GM12878 (cell line): ENCODE data around the gene PRTFDC1. TPM values are rescaled to one million over a fixed set of nuclear protein-coding genes. Genes with fewer than 3 reads are reported as not detected.

Experiments used
- ATAC-seq: fragments of 200-7000 bp; cut with Tn5 transposase; 3 replicates; pipeline ENCODE4 v1.9.1; 2020; ENCODE audit warnings: mild to moderate bottlenecking, moderate library complexity
- BruUV-seq: library from RNA; stranded (reverse); fragments of 400-500 nt; replicated peaks from 2 replicates; lab custom pipeline; 2021; lab: Mats Ljungman, UMichigan
- CTCF ChIA-PET: fragments of 300-600 bp; sonication (Branson Sonifier 250); formaldehyde crosslinking; extraction: SDS; loops from one replicate; lab custom pipeline; 2021; ENCODE audit warnings: inconsistent platforms; lab: Yijun Ruan, JAX
- POLR2A ChIA-PET: fragments of 350-600 bp; formaldehyde crosslinking; extraction: SDS; loops from one replicate; lab custom pipeline; 2021; ENCODE audit warnings: inconsistent platforms; lab: Charles Lee
- RAD21 ChIA-PET: fragments of 300-600 bp; sonication (Branson Sonifier 250); formaldehyde crosslinking; loops from one replicate; lab custom pipeline; 2023; ENCODE audit warnings: antibody characterized with exemption; ENCODE audit not compliant: unreplicated experiment; lab: Charles Lee
- SMC1A ChIA-PET: fragments of 300-600 bp; sonication (Branson Sonifier 250); formaldehyde crosslinking; loops from one replicate; lab custom pipeline; 2023; ENCODE audit not compliant: unreplicated experiment, uncharacterized antibody; lab: Charles Lee
- DNase-seq: peaks from one replicate; pipeline ENCODE4 v3.0.0-alpha.2; 2011; ENCODE audit warnings: low read depth, low spot score
- FAIRE-seq: peaks from 3 replicates; lab custom pipeline; 2011; peaks lifted over from hg19 to GRCh38; lab: Jason Lieb, UNC
- H2AFZ ChIP-seq: 2 replicates; pipeline ENCODE4 v1.6.0; 2011; ENCODE audit warnings: low read depth, low read length, control low read depth; ENCODE audit not compliant: control insufficient read depth
- H3K27ac ChIP-seq: 2 replicates; pipeline ENCODE4 v1.5.1; 2011; ENCODE audit warnings: control low read depth; ENCODE audit not compliant: control insufficient read depth, insufficient read depth
- H3K27me3 ChIP-seq, 2 experiments: replicated peaks in 1 of 2; 2 replicates each; pipeline versions ENCODE4 v1.6.0 to v1.6.1; 2011; ENCODE audit warnings: low read length in 1 of 2; ENCODE audit not compliant: control insufficient read depth in 2 of 2, insufficient read depth in 2 of 2
- H3K36me3 ChIP-seq, 2 experiments: 2 replicates each; pipeline ENCODE4 v1.5.1; 2011; ENCODE audit warnings: low read length in 1 of 2; ENCODE audit not compliant: control insufficient read depth in 2 of 2, insufficient read depth in 2 of 2
- H3K4me1 ChIP-seq: 2 replicates; pipeline ENCODE4 v1.6.1; 2011; ENCODE audit warnings: mild to moderate bottlenecking, low read length, moderate library complexity, mixed read lengths; ENCODE audit not compliant: control insufficient read depth, insufficient read depth
- H3K4me2 ChIP-seq: 2 replicates; pipeline ENCODE4 v1.6.0; 2011; ENCODE audit warnings: control low read depth; ENCODE audit not compliant: control insufficient read depth, insufficient read depth
- H3K4me3 ChIP-seq: fragments of 200-600 bp; sonication (generic); 2 replicates; pipeline ENCODE4 v1.5.1; 2016
- H3K79me2 ChIP-seq: 2 replicates; pipeline ENCODE4 v1.6.0; 2011; ENCODE audit warnings: low read length; ENCODE audit not compliant: control insufficient read depth, insufficient read depth
- H3K9ac ChIP-seq: 2 replicates; pipeline ENCODE4 v1.8.0; 2011; ENCODE audit warnings: low read length, control low read depth, mixed read lengths; ENCODE audit not compliant: control insufficient read depth, insufficient read depth
- H3K9me3 ChIP-seq: replicated peaks from 3 replicates; pipeline ENCODE4 v1.5.1; 2011; ENCODE audit warnings: mild to moderate bottlenecking, low read length; ENCODE audit not compliant: control insufficient read depth, insufficient read depth
- H4K20me1 ChIP-seq: 2 replicates; pipeline ENCODE4 v1.6.0; 2011; ENCODE audit not compliant: control insufficient read depth, insufficient read depth
- ATF3 ChIP-seq: IDR thresholded peaks from 2 replicates; pipeline ENCODE4 v1.6.1; 2011; ENCODE audit warnings: low read depth, mild to moderate bottlenecking, low read length, moderate library complexity, borderline replicate concordance; ENCODE audit errors: extremely low read depth
- BHLHE40 ChIP-seq, 2 experiments: fragments of 450-650 bp in 1 of 2; IDR thresholded peaks; 2 replicates each; pipeline ENCODE4 v1.6.1; 2011 to 2017; ENCODE audit warnings: low read depth in 2 of 2, borderline replicate concordance in 1 of 2, improper control_type of control experiment in 1 of 2, low read length in 1 of 2, mild to moderate bottlenecking in 1 of 2
- CBFB ChIP-seq: IDR thresholded peaks from 2 replicates; pipeline ENCODE4 v1.6.1; 2016; ENCODE audit warnings: antibody characterized with exemption, low read depth
- CEBPB ChIP-seq, 2 experiments: fragments of 150-350 bp in 1 of 2; IDR thresholded peaks; 2 replicates each; pipeline ENCODE4 v1.6.1; 2012 to 2014; ENCODE audit warnings: low read depth in 2 of 2, low read length in 2 of 2, borderline replicate concordance in 1 of 2, inconsistent platforms in 1 of 2
- CHD2 ChIP-seq: IDR thresholded peaks from 2 replicates; pipeline ENCODE4 v1.6.1; 2011; ENCODE audit warnings: low read depth, low read length, improper control_type of control experiment, borderline replicate concordance
- EGR1 ChIP-seq, 2 experiments: IDR thresholded peaks; 1 replicate in 1 of 2; 2 replicates in 1 of 2; pipeline ENCODE4 v1.6.1; 2011 to 2012; ENCODE audit warnings: low read depth in 2 of 2, low read length in 2 of 2, borderline replicate concordance in 1 of 2, mild to moderate bottlenecking in 1 of 2, moderate library complexity in 1 of 2
- IRF3 ChIP-seq: fragments of 450-650 bp; IDR thresholded peaks from 2 replicates; pipeline ENCODE4 v1.6.1; 2014; ENCODE audit warnings: mild to moderate bottlenecking
- POU2F2 ChIP-seq: IDR thresholded peaks from 3 replicates; pipeline ENCODE4 v1.6.1; 2011; ENCODE audit warnings: low read depth, mild to moderate bottlenecking, low read length, borderline replicate concordance
- RAD51 ChIP-seq: fragments of 450-650 bp; IDR thresholded peaks from 2 replicates; pipeline ENCODE4 v1.6.1; 2016; ENCODE audit warnings: moderate library complexity, mild to moderate bottlenecking, inconsistent platforms
- SMARCA5 ChIP-seq: fragments of 450-650 bp; IDR thresholded peaks from 2 replicates; pipeline ENCODE4 v1.6.1; 2017; ENCODE audit warnings: mild to moderate bottlenecking
- ZNF274 ChIP-seq: IDR thresholded peaks from one replicate; pipeline ENCODE4 v1.8.0; 2011; ENCODE audit not compliant: insufficient read length, insufficient read depth
- ZZZ3 ChIP-seq: IDR thresholded peaks from 2 replicates; pipeline ENCODE4 v1.6.1; 2011; ENCODE audit warnings: low read depth; ENCODE audit not compliant: control insufficient read depth, insufficient read length
- WGBS: methylation state at CpG from one replicate; pipeline ENCODE4 v1.1.6; 2016; ENCODE audit warnings: low lambda C conversion rate; ENCODE audit not compliant: insufficient replicate concordance, insufficient coverage; ENCODE audit errors: missing lambda C conversion rate; 5-methylcytosine and 5-hydroxymethylcytosine counted together
- in situ Hi-C: fragments of 300-500 bp; cut with MboI; formaldehyde crosslinking; loops from 9 replicates; pipeline ENCODE4 v1.14.3; 2018; ENCODE audit warnings: mixed read lengths
- intact Hi-C: fragments of 100-400 bp; cut with micrococcal nuclease; formaldehyde crosslinking; loops from one replicate; pipeline ENCODE4 v1.14.2; 2022; ENCODE audit not compliant: unreplicated experiment
- polyA plus RNA-seq, 11 experiments: library from polyadenylated mRNA; depleted of rRNA in 4 of 11; unstranded in 6 of 11; stranded (reverse) in 5 of 11; fragments of >200 nt; fragmentation: Nextera tagmentation in 4 of 11; fragmentation: Illumina TruSeq in 1 of 11; extraction: Ambion mirVana in 4 of 11; extraction: Trizol in 1 of 11; gene quantifications; 1 replicate in 1 of 11; 2 replicates in 10 of 11; pipeline versions ENCODE4 v1.2.1 to v1.2.3, GENCODE V29; 2011 to 2016; ENCODE audit warnings: inconsistent platforms in 2 of 11, missing spikeins in 2 of 11, low read depth in 1 of 11
- total RNA-seq, 4 experiments: library from RNA; depleted of rRNA in 3 of 4; stranded (reverse); fragments of >200 nt in 3 of 4; fragmentation: Illumina TruSeq in 1 of 4; extraction: Trizol in 1 of 4; gene quantifications; 2 replicates each; pipeline versions ENCODE4 v1.2.1 to v1.2.3, GENCODE V29; 2013 to 2021
- TF ChIP-seq, protein P1 (sequence below): IDR thresholded peaks from 2 replicates; pipeline ENCODE4 v1.6.1; 2012; ENCODE audit warnings: mild to moderate bottlenecking, low read depth, low read length

The PRTFDC1 gene
- total and polyA plus RNA-seq, 10 of the 15 experiments (the other 5 are each of a cell fraction or from before 2014, with no cell fraction given) = 5.5 to 17.3 (median 11.3) TPM

DNA sequence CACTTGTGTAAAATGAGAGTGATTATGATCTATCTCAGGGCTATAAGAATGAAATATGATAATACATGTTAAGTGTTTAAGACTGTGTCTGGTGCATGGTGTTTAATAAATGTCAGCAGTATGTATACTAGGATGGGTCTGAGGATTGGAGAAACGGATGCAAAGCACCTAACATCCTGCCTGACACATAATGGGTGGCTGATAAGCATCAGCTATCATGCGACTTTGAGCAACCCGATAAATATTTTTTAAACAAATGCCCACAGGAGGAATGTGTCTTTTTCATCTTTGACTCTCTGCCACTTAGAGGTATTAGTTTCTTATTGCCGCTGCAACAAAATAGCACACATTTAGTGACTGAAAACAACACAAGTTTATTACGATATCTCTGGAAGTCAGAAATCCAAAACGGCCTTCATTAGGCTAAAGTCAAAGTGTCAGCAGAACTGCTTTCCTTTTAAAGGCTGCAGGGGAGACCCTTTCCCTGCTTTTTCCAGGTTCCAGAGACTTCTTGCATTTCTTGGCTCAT, 135.5 kb downstream of the PRTFDC1 start:
- DNase-seq = no peak
- H2AFZ ChIP-seq = no peak overlapping the region
- no peaks in the 10 kb centered on the region for H3K79me2 ChIP-seq
- SMC1A ChIA-PET = interaction anchor here (0.6 kb wide), 2 partner anchors 13 to 462 kb away, joined by 3 read pairs; no protein-coding TSS in a partner anchor
- intact Hi-C loops (loop anchor here (5.0 kb wide), 1 partner anchor 175 kb away; no protein-coding TSS in a partner anchor), in situ Hi-C loops (no loop called here)
- POLR2A ChIA-PET = no interaction called here
- no peak for ATAC-seq
- CTCF ChIA-PET = no interaction called here
- no peaks in the 10 kb centered on the region for H3K36me3 ChIP-seq
- no TSS peak for BruUV-seq
- no peak for FAIRE-seq
- H3K9ac ChIP-seq = no peak overlapping the region
- no peaks in the 10 kb centered on the region for H3K27me3 ChIP-seq
- no peak for TF ChIP-seq SMARCA5
- TF ChIP-seq EGR1 (IDR thresholded peaks at IDR 0.05; ENCODE audit: borderline replicate concordance in 1 of 2, low read depth in 2 of 2, low read length in 2 of 2) = no peak
- TF ChIP-seq BHLHE40 (IDR thresholded peaks at IDR 0.05; ENCODE audit: borderline replicate concordance in 1 of 2, low read depth in 2 of 2, low read length in 1 of 2) = no peak
- TF ChIP-seq POU2F2 = no peak
- no peak for TF ChIP-seq ATF3
- TF ChIP-seq ZNF274 = no peak
- TF ChIP-seq, protein P1, sequence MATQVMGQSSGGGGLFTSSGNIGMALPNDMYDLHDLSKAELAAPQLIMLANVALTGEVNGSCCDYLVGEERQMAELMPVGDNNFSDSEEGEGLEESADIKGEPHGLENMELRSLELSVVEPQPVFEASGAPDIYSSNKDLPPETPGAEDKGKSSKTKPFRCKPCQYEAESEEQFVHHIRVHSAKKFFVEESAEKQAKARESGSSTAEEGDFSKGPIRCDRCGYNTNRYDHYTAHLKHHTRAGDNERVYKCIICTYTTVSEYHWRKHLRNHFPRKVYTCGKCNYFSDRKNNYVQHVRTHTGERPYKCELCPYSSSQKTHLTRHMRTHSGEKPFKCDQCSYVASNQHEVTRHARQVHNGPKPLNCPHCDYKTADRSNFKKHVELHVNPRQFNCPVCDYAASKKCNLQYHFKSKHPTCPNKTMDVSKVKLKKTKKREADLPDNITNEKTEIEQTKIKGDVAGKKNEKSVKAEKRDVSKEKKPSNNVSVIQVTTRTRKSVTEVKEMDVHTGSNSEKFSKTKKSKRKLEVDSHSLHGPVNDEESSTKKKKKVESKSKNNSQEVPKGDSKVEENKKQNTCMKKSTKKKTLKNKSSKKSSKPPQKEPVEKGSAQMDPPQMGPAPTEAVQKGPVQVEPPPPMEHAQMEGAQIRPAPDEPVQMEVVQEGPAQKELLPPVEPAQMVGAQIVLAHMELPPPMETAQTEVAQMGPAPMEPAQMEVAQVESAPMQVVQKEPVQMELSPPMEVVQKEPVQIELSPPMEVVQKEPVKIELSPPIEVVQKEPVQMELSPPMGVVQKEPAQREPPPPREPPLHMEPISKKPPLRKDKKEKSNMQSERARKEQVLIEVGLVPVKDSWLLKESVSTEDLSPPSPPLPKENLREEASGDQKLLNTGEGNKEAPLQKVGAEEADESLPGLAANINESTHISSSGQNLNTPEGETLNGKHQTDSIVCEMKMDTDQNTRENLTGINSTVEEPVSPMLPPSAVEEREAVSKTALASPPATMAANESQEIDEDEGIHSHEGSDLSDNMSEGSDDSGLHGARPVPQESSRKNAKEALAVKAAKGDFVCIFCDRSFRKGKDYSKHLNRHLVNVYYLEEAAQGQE = no peak
- TF ChIP-seq IRF3 = no peak
- TF ChIP-seq ZZZ3 = no peak
- TF ChIP-seq CBFB = no peak
- no peak for TF ChIP-seq CHD2
- no peak for TF ChIP-seq CEBPB (IDR thresholded peaks at IDR 0.05; ENCODE audit: borderline replicate concordance in 1 of 2, low read depth in 2 of 2, low read length in 2 of 2)
- no peak for TF ChIP-seq RAD51
- no peak overlapping the region for H3K4me3 ChIP-seq
- H3K4me1 ChIP-seq = no peaks in the 10 kb centered on the region
- 71% methylated on average over 6 of the region's 6 CpGs for WGBS
- H3K27ac ChIP-seq = no peak overlapping the region
- H3K4me2 ChIP-seq = no peak overlapping the region
- RAD21 ChIA-PET = interaction anchor here (2.9 kb wide), 1 partner anchor 113 kb away, joined by 9 read pairs; no protein-coding TSS in a partner anchor
- no peaks in the 10 kb centered on the region; the same call in 2 of the 3 replicates for H3K9me3 ChIP-seq
- no peaks in the 10 kb centered on the region for H4K20me1 ChIP-seq
